Keratinocyte (primary cell): ENCODE data around the gene PADI6. TPM values are rescaled to one million over a fixed set of nuclear protein-coding genes. Genes with fewer than 3 reads are reported as not detected.

Experiments
- DNase-seq: peaks from one replicate; pipeline ENCODE4 v3.0.0-alpha.2; 2011; ENCODE audit warnings: low read depth, missing footprints, low spot score
- FAIRE-seq: peaks from 2 replicates; lab custom pipeline; 2011; peaks lifted over from hg19 to GRCh38; lab: Jason Lieb, UNC
- H2AFZ ChIP-seq: 2 replicates; pipeline ENCODE4 v1.6.0; 2012; ENCODE audit warnings: low read length, control low read depth, inconsistent platforms; ENCODE audit not compliant: control insufficient read depth
- H3K27ac ChIP-seq: 2 replicates; pipeline ENCODE4 v1.5.1; 2011; ENCODE audit warnings: low read length; ENCODE audit not compliant: control insufficient read depth, insufficient read depth
- H3K27me3 ChIP-seq: 3 replicates; pipeline ENCODE4 v1.6.0; 2011; ENCODE audit warnings: low read length; ENCODE audit not compliant: control insufficient read depth, insufficient read depth; ENCODE audit errors: extremely low read depth
- H3K36me3 ChIP-seq, 2 experiments: 2 replicates in 1 of 2; 3 replicates in 1 of 2; pipeline ENCODE4 v1.5.1; 2011; ENCODE audit warnings: low read length in 2 of 2, mild to moderate bottlenecking in 1 of 2; ENCODE audit not compliant: control insufficient read depth in 2 of 2, insufficient read depth in 2 of 2; ENCODE audit errors: extremely low read depth in 1 of 2
- H3K4me1 ChIP-seq: 3 replicates; pipeline ENCODE4 v1.5.1; 2011; ENCODE audit warnings: low read length; ENCODE audit not compliant: control insufficient read depth, insufficient read depth; ENCODE audit errors: extremely low read depth
- H3K4me2 ChIP-seq: 3 replicates; pipeline ENCODE4 v1.6.0; 2011; ENCODE audit warnings: low read depth, low read length; ENCODE audit not compliant: control insufficient read depth, insufficient read depth; ENCODE audit errors: extremely low read depth
- H3K4me3 ChIP-seq, 3 experiments: fragments of 200-600 bp in 1 of 3; sonication (generic) in 1 of 3; 2 replicates in 2 of 3; 3 replicates in 1 of 3; pipeline ENCODE4 v1.5.1; 2011 to 2016; ENCODE audit warnings: low read length in 3 of 3, mild to moderate bottlenecking in 3 of 3, control low read depth in 2 of 3, inconsistent platforms in 1 of 3, low read depth in 1 of 3, mixed read lengths in 1 of 3, mixed run types in 1 of 3, moderate library complexity in 1 of 3; ENCODE audit not compliant: control insufficient read depth in 2 of 3, insufficient read depth in 2 of 3; ENCODE audit errors: extremely low read depth in 1 of 3
- H3K79me2 ChIP-seq: 2 replicates; pipeline ENCODE4 v1.6.0; 2012; ENCODE audit warnings: low read length; ENCODE audit not compliant: control insufficient read depth, insufficient read depth
- H3K9ac ChIP-seq: 3 replicates; pipeline ENCODE4 v1.6.0; 2011; ENCODE audit warnings: low read length; ENCODE audit not compliant: control insufficient read depth, insufficient read depth; ENCODE audit errors: extremely low read depth
- H3K9me1 ChIP-seq: 3 replicates; pipeline ENCODE4 v1.6.0; 2011; ENCODE audit warnings: low read length; ENCODE audit not compliant: control insufficient read depth, insufficient read depth; ENCODE audit errors: extremely low read depth
- H3K9me3 ChIP-seq: 2 replicates; pipeline ENCODE4 v1.5.1; 2012; ENCODE audit warnings: low read depth, low read length; ENCODE audit not compliant: control insufficient read depth
- H4K20me1 ChIP-seq: 3 replicates; pipeline ENCODE4 v1.6.0; 2011; ENCODE audit warnings: low read length; ENCODE audit not compliant: control insufficient read depth, insufficient read depth; ENCODE audit errors: extremely low read depth
- CTCF ChIP-seq, 3 experiments: IDR thresholded peaks in 1 of 3; conservative IDR thresholded peaks in 1 of 3; optimal IDR thresholded peaks in 1 of 3; 2 replicates in 2 of 3; 3 replicates in 1 of 3; pipeline versions ENCODE3 to v1.5.1; 2011; ENCODE audit warnings: low read length in 3 of 3, mild to moderate bottlenecking in 3 of 3, moderate library complexity in 2 of 3, control low read depth in 1 of 3, inconsistent platforms in 1 of 3; ENCODE audit not compliant: insufficient read depth in 2 of 3; ENCODE audit errors: extremely low read depth in 1 of 3
- EZH2 ChIP-seq: IDR thresholded peaks from one replicate; pipeline ENCODE4 v1.6.1; 2012; ENCODE audit warnings: inconsistent platforms, mild to moderate bottlenecking, low read length, moderate library complexity
- dilution Hi-C: fragments of 300-500 bp; cut with MboI; formaldehyde crosslinking; loops from one replicate; pipeline ENCODE4 v1.7.0; 2020; ENCODE audit warnings: low sequenced_read_pairs; ENCODE audit not compliant: extremely low pct_ligation_motif_present
- polyA plus RNA-seq, 5 experiments: library from polyadenylated mRNA; depleted of rRNA in 3 of 5; stranded (reverse) in 3 of 5; stranded (forward) in 1 of 5; unstranded in 1 of 5; fragments of >200 nt; gene quantifications; 1 replicate in 1 of 5; 2 replicates in 3 of 5; 3 replicates in 1 of 5; pipeline versions ENCODE4 v1.2.1 to v1.2.3, GENCODE V29; 2011 to 2012; ENCODE audit warnings: missing spikeins in 2 of 5, low read depth in 1 of 5, low replicate concordance in 1 of 5

Gene PADI6
- polyA plus RNA-seq, 1 donor (not counting 4 experiments of a cell fraction or from before 2014, with no cell fraction given) = not detected

GRCh38 chr1:17346046-17346789, 25.8 kb upstream of the PADI6 start:
- H3K9me3 ChIP-seq = no peaks in the 10 kb centered on the region
- FAIRE-seq = no peak
- H3K4me1 ChIP-seq = peaks cover 14% of the 10 kb centered on the region
- TF ChIP-seq EZH2 (no peak), CTCF (optimal IDR thresholded peaks at IDR 0.05 in 1 of 3, IDR thresholded peaks at IDR 0.05 in 1 of 3, conservative IDR thresholded peaks at IDR 0.05 in 1 of 3; ENCODE audit: extremely low read depth in 1 of 3, insufficient read depth in 2 of 3, low read length in 3 of 3) (no peak)
- no peaks in the 10 kb centered on the region for H3K79me2 ChIP-seq
- no peak for DNase-seq
- H3K9me1 ChIP-seq = no peaks in the 10 kb centered on the region
- H3K27ac ChIP-seq = no peak overlapping the region
- H4K20me1 ChIP-seq = no peaks in the 10 kb centered on the region
- no peak overlapping the region for H3K4me2 ChIP-seq
- H2AFZ ChIP-seq = no peak overlapping the region
- no peaks in the 10 kb centered on the region for H3K27me3 ChIP-seq
- no peaks in the 10 kb centered on the region for H3K36me3 ChIP-seq
- no peak overlapping the region for H3K4me3 ChIP-seq
- dilution Hi-C loops = no loop called here
- no peak overlapping the region for H3K9ac ChIP-seq

GRCh38 chr1:17347769-17348592, 24.0 kb upstream of the PADI6 start:
- TF ChIP-seq CTCF (optimal IDR thresholded peaks at IDR 0.05 in 1 of 3, IDR thresholded peaks at IDR 0.05 in 1 of 3, conservative IDR thresholded peaks at IDR 0.05 in 1 of 3; ENCODE audit: extremely low read depth in 1 of 3, insufficient read depth in 2 of 3, low read length in 3 of 3) (no peak), EZH2 (no peak)
- DNase-seq (peak; percentile 88), FAIRE-seq (peak; percentile 92)
- Histone ChIP-seq H4K20me1 (no peaks in the 10 kb centered on the region), H3K27ac (peak overlapping the region; percentile 88), H3K9me1 (no peaks in the 10 kb centered on the region), H3K4me2 (peak overlapping the region; percentile 59), H3K9ac (peak overlapping the region; percentile 65), H3K79me2 (no peaks in the 10 kb centered on the region), H3K9me3 (no peaks in the 10 kb centered on the region), H2AFZ (peak overlapping the region; percentile 61), H3K4me1 (peaks cover 14% of the 10 kb centered on the region), H3K4me3 (peak overlapping the region; percentile 24 to 41 (median 36)), H3K36me3 (no peaks in the 10 kb centered on the region), H3K27me3 (no peaks in the 10 kb centered on the region)
- dilution Hi-C loops = no loop called here
